Fibroblast of gingiva (primary cell): Measurements from ENCODE around the gene SIM2.

ENCODE experiments used
- DNase-seq: peaks from one replicate; pipeline ENCODE4 v3.0.0-alpha.2; 2011; ENCODE audit warnings: low read depth

Gene SIM2

DNA sequence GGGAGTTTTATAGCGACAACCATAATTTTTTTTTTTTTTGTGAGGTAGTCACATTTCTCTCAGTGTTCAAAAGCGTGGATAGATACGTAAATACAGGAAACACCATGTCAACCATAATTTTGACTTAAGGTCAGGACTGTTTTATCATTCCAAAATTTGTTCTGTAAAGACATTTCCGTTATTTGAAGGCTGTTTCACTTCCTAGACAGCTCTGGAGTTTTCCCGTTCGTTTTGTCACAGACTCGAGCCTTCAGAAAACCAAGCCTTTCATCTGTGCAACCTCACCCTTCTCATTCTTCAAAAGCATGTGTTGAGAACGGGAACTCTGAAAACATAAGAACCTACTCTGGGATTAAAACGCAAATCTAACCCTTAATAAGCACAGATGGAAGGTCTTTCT lies 17.9 kb downstream of the SIM2 start:
- DNase-seq = no peak

GRCh38 chr21:36717976-36718375 lies 19.1 kb downstream of the SIM2 start:
- DNase-seq = no peak

DNA sequence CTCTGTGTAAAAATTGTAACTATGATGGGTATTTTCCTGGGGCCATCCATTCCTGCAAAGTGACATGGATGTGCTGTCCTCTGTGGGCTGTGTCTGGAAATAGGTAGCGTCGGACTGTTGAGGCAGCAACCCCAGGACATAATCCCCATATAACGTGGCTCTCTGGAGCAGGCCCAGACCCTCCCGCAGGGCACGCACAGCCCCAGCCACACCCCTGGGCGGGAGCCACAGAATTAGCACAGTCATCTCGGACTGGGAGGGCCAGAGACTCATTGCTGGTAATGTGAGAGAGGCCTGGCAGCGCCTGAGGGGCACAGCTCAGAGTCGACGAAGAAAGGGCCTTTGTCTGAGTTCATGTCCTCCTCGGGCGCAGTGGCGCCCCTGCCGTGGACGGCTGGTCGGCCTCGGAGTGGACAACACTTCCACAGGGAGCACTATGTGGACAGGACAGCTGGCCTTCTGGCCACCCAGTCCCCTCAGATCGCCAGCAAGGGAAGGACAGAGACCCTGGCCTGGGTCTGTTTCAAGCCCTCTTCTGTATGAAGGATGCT lies 20.1 kb downstream of the SIM2 start:
- no peak for DNase-seq

- no peak for DNase-seq
Observed at GRCh38 chr21:36719614-36720013, 20.7 kb downstream of the SIM2 start.

- DNase-seq = no peak
Observed at GRCh38 chr21:36721817-36722216, 22.9 kb downstream of the SIM2 start.

GRCh38 chr21:36722370-36723368 lies 23.8 kb downstream of the SIM2 start:
- no peak for DNase-seq

DNA sequence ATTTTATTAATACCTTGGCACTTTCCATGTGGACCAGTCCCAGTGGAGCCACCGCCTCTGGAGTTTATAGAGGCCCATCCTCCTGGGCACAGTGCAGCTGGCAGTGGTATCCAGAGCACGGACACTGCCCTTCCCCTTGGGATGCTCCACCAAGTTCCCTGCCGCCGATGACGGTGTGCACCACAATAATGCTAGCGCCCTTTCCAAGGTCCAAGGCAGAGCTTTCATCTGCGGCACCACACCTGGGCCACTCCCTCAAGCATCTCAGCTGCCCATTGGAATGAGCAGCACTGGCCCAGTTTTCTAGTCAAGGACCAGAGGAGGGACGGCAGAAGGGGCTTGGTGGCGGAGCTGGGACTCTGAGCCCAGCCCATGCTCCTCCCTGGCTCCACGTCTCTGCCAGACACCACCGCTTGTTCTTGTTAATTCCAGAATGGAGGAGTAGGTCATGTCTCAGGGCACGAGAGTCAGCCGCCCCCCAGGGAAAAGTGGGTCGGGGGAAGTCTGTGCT lies 24.5 kb downstream of the SIM2 start:
- no peak for DNase-seq

GRCh38 chr21:36724660-36725059 lies 25.7 kb downstream of the SIM2 start:
- no peak for DNase-seq

GRCh38 chr21:36725793-36726386 lies 27.0 kb downstream of the SIM2 start:
- no peak for DNase-seq

DNA sequence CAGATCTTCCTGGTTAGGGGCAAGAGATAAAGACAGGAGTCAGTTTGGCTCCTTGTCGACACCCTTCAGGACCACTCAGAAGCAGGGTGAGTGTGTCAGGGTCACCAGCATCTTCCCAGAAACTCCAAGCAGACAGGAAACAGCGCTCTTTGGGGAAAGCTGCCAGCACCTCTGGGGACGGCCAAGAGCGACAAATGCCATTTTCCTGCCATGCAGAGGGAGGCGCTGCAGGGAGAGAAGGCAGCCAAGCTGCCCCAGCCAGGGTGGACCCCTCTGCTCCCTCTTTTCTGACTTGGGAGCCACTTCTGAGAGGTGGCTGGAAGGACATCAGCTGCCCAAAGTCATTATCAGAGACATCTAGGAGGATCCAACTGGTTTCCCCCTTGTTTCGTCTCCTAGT lies 29.0 kb downstream of the SIM2 start:
- no peak for DNase-seq

GRCh38 chr21:36728371-36729111 lies 29.6 kb downstream of the SIM2 start:
- DNase-seq = no peak

DNA sequence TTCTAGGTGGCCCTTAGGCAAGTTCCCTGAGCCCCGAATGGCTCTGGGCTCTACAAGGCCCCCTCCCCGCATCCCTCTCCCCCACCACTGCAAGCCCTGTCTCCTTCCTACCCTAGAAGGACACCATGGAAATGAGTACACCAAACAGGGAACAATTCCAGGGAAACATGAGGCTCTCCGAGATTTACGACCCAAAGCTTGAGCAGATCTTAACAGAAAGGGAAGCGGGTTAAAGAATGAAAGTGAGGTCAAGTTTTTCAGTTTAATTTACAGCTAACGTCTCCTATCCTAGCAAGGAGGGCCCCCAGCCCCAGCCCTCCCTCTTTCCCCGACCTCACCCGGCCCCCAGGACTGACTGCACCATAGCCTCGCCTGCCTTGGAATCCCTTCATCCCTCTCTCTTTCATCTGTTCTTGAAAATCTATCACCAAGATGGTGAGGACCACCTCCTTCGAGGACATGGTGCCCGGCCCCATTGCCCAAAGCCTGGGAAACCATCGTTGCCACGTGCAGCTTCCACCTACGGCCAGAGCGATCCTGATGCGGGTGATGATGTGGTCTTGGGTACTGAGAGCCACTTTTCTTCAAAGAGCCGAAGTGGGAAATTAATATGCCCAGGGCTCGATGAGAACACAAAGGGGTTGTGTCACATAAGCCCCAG lies 30.5 kb downstream of the SIM2 start:
- no peak for DNase-seq

- no peak for DNase-seq
Observed at GRCh38 chr21:36730291-36731281, 31.7 kb downstream of the SIM2 start.

- DNase-seq = no peak
Observed at GRCh38 chr21:36732217-36732616, 33.3 kb downstream of the SIM2 start.

- no peak for DNase-seq
Observed at GRCh38 chr21:36732761-36733160, 33.8 kb downstream of the SIM2 start.

GRCh38 chr21:36733857-36734256 lies 34.9 kb downstream of the SIM2 start:
- no peak for DNase-seq

DNA sequence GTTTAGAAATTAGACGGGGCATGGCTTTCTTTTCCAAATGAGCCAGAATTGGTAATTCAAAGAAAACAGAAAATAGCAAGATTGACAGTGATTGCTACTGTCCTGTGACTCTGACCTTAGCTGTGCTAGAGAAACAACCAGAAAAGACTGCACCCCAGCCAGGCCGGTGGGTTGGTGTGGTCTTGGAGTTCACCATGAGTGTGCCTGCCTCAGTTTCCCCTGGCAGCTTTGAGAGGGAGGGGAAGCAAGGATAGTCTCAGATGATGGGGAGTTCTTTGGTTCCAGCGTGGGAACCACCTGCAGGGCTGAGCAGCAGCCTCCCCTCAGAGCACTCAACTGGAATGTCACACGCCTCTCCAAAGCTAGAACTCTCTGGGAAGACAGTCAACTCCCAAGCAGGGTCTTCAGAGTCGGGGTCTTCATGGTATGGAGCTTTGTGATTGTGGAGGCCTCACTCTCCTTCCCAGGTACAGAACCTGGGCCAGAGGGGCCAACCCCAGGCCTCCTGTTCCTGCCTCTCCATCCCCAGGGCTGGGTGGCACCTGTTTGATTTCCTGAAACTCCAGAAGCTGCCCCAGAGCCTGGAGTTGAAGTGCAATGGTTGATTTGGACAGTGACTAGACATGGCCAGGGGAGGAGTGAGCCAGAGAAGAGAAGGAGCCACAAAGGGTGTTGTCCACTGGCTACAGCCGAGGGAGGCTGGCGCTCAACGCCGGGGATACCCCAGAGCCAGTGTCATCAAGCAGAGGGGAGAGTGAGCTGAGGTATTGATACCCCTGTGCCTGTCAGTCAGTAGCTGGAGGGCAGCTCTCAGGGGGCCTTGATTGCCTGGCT lies 35.7 kb downstream of the SIM2 start:
- DNase-seq = no peak

GRCh38 chr21:36735201-36735515 lies 36.2 kb downstream of the SIM2 start:
- DNase-seq = no peak

DNA sequence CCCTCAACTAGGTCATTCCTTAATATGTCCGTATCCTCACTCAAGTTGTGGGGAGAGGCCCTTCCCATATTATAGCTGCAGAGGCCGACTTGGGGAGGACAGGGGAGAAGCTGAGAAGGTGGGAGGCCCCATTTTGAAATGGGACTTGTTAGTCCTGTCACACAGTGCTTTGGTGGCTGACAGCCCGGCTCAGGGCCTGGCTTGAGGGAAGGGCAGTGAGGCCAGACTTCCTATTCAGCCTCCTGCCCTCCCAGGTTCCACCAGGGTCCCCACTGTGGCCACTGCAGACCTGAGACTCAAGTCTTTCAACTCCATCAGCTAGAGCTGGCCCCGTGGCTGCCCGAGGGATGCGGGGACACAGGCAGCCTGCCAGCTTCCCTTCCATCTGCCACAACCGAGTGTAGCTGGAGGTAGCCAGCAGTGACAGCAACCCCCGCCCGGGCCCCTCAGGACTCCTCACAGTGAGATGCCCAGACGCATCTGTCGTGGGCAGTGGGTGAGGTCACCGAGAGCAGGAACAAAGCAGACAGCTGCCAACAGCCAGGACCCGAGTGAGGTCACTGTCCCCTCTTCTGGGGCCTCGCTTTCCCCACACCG lies 36.9 kb downstream of the SIM2 start:
- DNase-seq = no peak
